K562 (cell line): ENCODE results near the gene ELMOD2. TPM values are rescaled to one million over a fixed set of nuclear protein-coding genes. Genes with fewer than 3 reads are reported as not detected.

Experiments
- ATAC-seq: fragments of 200-7000 bp; cut with Tn5 transposase; 3 replicates; pipeline ENCODE4 v1.9.1; 2020; ENCODE audit warnings: moderate library complexity
- BruUV-seq: library from RNA; stranded (reverse); fragments of 400-500 nt; replicated peaks from 2 replicates; lab custom pipeline; 2021; lab: Mats Ljungman, UMichigan
- CTCF ChIA-PET: fragments of 300-600 bp; formaldehyde crosslinking; extraction: SDS; loops from one replicate; lab custom pipeline; 2021; ENCODE audit warnings: low intra/inter-chr PET ratio; lab: Yijun Ruan, JAX
- POLR2A ChIA-PET: fragments of 300-600, 350-650 bp; sonication (Branson Sonifier 250); formaldehyde crosslinking; extraction: SDS; loops from one replicate; lab custom pipeline; 2021; ENCODE audit warnings: antibody characterized with exemption, inconsistent platforms; lab: Yijun Ruan, JAX
- DNase-seq, 4 experiments: peaks; one replicate each; pipeline versions ENCODE4 v3.0.0 to v3.0.0-alpha.2; 2011 to 2018; ENCODE audit warnings: low spot score in 3 of 4, mixed read lengths in 3 of 4; ENCODE audit errors: extremely low read depth in 1 of 4
- FAIRE-seq: peaks from 2 replicates; lab custom pipeline; 2011; peaks lifted over from hg19 to GRCh38; lab: Jason Lieb, UNC
- H2AFZ ChIP-seq: 2 replicates; pipeline ENCODE4 v1.6.0; 2011; ENCODE audit warnings: low read depth, low read length, control low read depth, inconsistent platforms
- H3K27ac ChIP-seq: fragments of 200-600 bp; 3 replicates; pipeline ENCODE4 v1.8.0; 2011; ENCODE audit warnings: low read depth, mild to moderate bottlenecking, control low read depth, inconsistent platforms, low read length, moderate library complexity, mixed read lengths; ENCODE audit errors: extremely low read depth
- H3K27me3 ChIP-seq, 2 experiments: fragments of 300-600 bp in 1 of 2; 2 replicates in 1 of 2; 3 replicates in 1 of 2; pipeline versions ENCODE4 v1.6.0 to v1.8.0; 2011; ENCODE audit warnings: inconsistent platforms in 2 of 2, low read length in 2 of 2, mild to moderate bottlenecking in 1 of 2, mixed read lengths in 1 of 2, moderate library complexity in 1 of 2; ENCODE audit not compliant: control insufficient read depth in 2 of 2, insufficient read depth in 2 of 2
- H3K36me3 ChIP-seq: fragments of 300-600 bp; 3 replicates; pipeline ENCODE4 v1.8.0; 2011; ENCODE audit warnings: mild to moderate bottlenecking, low read length, inconsistent platforms; ENCODE audit not compliant: control insufficient read depth, insufficient read depth
- H3K4me1 ChIP-seq, 2 experiments: fragments of 200-600 bp in 1 of 2; replicated peaks in 1 of 2; 2 replicates in 1 of 2; 3 replicates in 1 of 2; pipeline versions ENCODE4 v1.5.1 to v1.8.0; 2011; ENCODE audit warnings: inconsistent platforms in 2 of 2, low read length in 2 of 2, mild to moderate bottlenecking in 1 of 2, mixed read lengths in 1 of 2, moderate library complexity in 1 of 2; ENCODE audit not compliant: control insufficient read depth in 2 of 2, insufficient read depth in 2 of 2
- H3K4me2 ChIP-seq: 2 replicates; pipeline ENCODE4 v1.6.1; 2011; ENCODE audit warnings: low read length, control low read depth, inconsistent platforms, mixed read lengths; ENCODE audit not compliant: insufficient read depth
- H3K4me3 ChIP-seq: fragments of 200-600 bp; sonication (generic), shearing (Covaris generic); 2 replicates; pipeline ENCODE4 v1.5.1; 2016; ENCODE audit warnings: control low read depth, inconsistent platforms
- H3K79me2 ChIP-seq: fragments of 200-600 bp; 3 replicates; pipeline ENCODE4 v1.8.0; 2011; ENCODE audit warnings: low read length, inconsistent platforms; ENCODE audit not compliant: control insufficient read depth, insufficient read depth
- H3K9ac ChIP-seq, 2 experiments: 2 replicates each; pipeline versions ENCODE4 v1.6.0 to v1.6.1; 2011; ENCODE audit warnings: low read depth in 2 of 2, low read length in 2 of 2, control low read depth in 1 of 2, inconsistent platforms in 1 of 2, mild to moderate bottlenecking in 1 of 2, mixed read lengths in 1 of 2; ENCODE audit not compliant: insufficient read depth in 1 of 2
- H3K9me1 ChIP-seq: one replicate; pipeline ENCODE4 v1.6.0; 2011; ENCODE audit warnings: inconsistent platforms, mild to moderate bottlenecking, low read length, moderate library complexity; ENCODE audit not compliant: control insufficient read depth, insufficient read depth
- H3K9me3 ChIP-seq: replicated peaks from 2 replicates; pipeline ENCODE4 v1.5.1; 2011; ENCODE audit warnings: low read depth, low read length, inconsistent platforms; ENCODE audit not compliant: control insufficient read depth, insufficient read depth
- H4K20me1 ChIP-seq: replicated peaks from 2 replicates; pipeline ENCODE4 v1.6.1; 2011; ENCODE audit warnings: low read length, inconsistent platforms, mixed read lengths; ENCODE audit not compliant: control insufficient read depth, insufficient read depth
- EZH2 ChIP-seq: IDR thresholded peaks from 2 replicates; pipeline ENCODE4 v1.6.1; 2012; ENCODE audit warnings: low read depth, mild to moderate bottlenecking, inconsistent platforms, low read length, borderline replicate concordance
- GTF3C2 ChIP-seq: IDR thresholded peaks from 3 replicates; pipeline ENCODE4 v1.6.1; 2011; ENCODE audit warnings: borderline replicate concordance, mild to moderate bottlenecking, moderate library complexity; ENCODE audit not compliant: insufficient read length; ENCODE audit errors: extremely low read depth
- NFE2 ChIP-seq: IDR thresholded peaks from 2 replicates; pipeline ENCODE4 v1.6.1; 2014; ENCODE audit warnings: antibody characterized with exemption, low read depth
- NFRKB ChIP-seq: fragments of 450-650 bp; IDR thresholded peaks from 2 replicates; pipeline ENCODE4 v1.6.1; 2016; ENCODE audit warnings: low read depth
- OTX1 ChIP-seq: fragments of 450-650 bp; formaldehyde crosslinking; IDR thresholded peaks from 2 replicates; pipeline ENCODE4 v1.4.0; 2022; ENCODE audit warnings: mild to moderate bottlenecking
- THRAP3 ChIP-seq: fragments of 450-650 bp; IDR thresholded peaks from 2 replicates; pipeline ENCODE4 v1.6.1; 2016; ENCODE audit warnings: mild to moderate bottlenecking, inconsistent platforms, borderline replicate concordance
- ZBTB5 ChIP-seq: fragments of 450-650 bp; IDR thresholded peaks from 2 replicates; pipeline ENCODE4 v1.6.1; 2017; ENCODE audit warnings: antibody characterized with exemption
- ZFP30 ChIP-seq: fragments of 250-450 bp; sonication (Bioruptor Pico); IDR thresholded peaks from 2 replicates; pipeline ENCODE4 v1.8.0; 2022; ENCODE audit warnings: moderate library complexity, mild to moderate bottlenecking, inconsistent platforms, borderline replicate concordance
- ZNF41 ChIP-seq: fragments of 250-450 bp; sonication (Bioruptor Pico); conservative IDR thresholded peaks from 2 replicates; pipeline ENCODE4 v1.4.0; 2020; ENCODE audit warnings: mild to moderate bottlenecking
- ZNF644 ChIP-seq: fragments of 200-800 bp; sonication (Bioruptor generic); IDR thresholded peaks from 2 replicates; pipeline ENCODE4 v1.6.1; 2016; ENCODE audit warnings: low read depth, missing genetic modification characterization, missing compliant biosample characterization
- WGBS: fragments of 100-300 bp; shearing (Covaris generic); methylation state at CpG from one replicate; pipeline ENCODE4 v1.1.6; 2016; ENCODE audit warnings: low coverage, mixed read lengths; ENCODE audit not compliant: insufficient coverage; ENCODE audit errors: missing lambda C conversion rate; 5-methylcytosine and 5-hydroxymethylcytosine counted together
- in situ Hi-C: fragments of 300-500 bp; cut with MboI; formaldehyde crosslinking; loops from 4 replicates; pipeline ENCODE4 v1.15.0; 2018; ENCODE audit warnings: inconsistent platforms, mixed read lengths
- intact Hi-C: fragments of 100-400 bp; cut with micrococcal nuclease; formaldehyde crosslinking; loops from 2 replicates; pipeline ENCODE4 v1.14.2; 2022
- polyA plus RNA-seq, 8 experiments: library from polyadenylated mRNA; depleted of rRNA in 4 of 8; stranded (reverse) in 5 of 8; unstranded in 3 of 8; fragments of >200 nt; fragmentation: Nextera tagmentation in 2 of 8; fragmentation: Illumina TruSeq in 1 of 8; extraction: Ambion mirVana in 2 of 8; extraction: Trizol in 1 of 8; gene quantifications; 2 replicates each; pipeline versions ENCODE4 v1.2.1 to v1.2.3, GENCODE V29; 2011 to 2014; ENCODE audit warnings: inconsistent platforms in 1 of 8, missing spikeins in 1 of 8
- total RNA-seq, 7 experiments: library from RNA; depleted of rRNA in 6 of 7; stranded (reverse); fragments of >200 nt in 6 of 7; fragmentation: Illumina TruSeq in 2 of 7; extraction: Trizol in 2 of 7; gene quantifications; 2 replicates each; pipeline versions ENCODE4 v1.2.1 to v1.2.3, GENCODE V29; 2011 to 2021; ENCODE audit warnings: low replicate concordance in 1 of 7

The ELMOD2 gene
- total and polyA plus RNA-seq, 9 of the 15 experiments (the other 6 are each of a cell fraction or from before 2014, with no cell fraction given): 11.0 to 23.3 (median 14.3) TPM

- no peak for TF ChIP-seq ZBTB5
Observed at GRCh38 chr4:140497747-140498636, 26.0 kb upstream of the ELMOD2 start, which contains the start of gene MGAT4D (continued).

GRCh38 chr4:140499391-140499790 lies 24.6 kb upstream of the ELMOD2 start:
- Histone ChIP-seq H3K4me3 (no peak overlapping the region), H3K79me2 (no peaks in the 10 kb centered on the region), H3K9me3 (no peaks in the 10 kb centered on the region), H3K4me1 (peaks cover 0 to 8% of the 10 kb centered on the region in 2 experiments; a peak in 1 of 5 replicates), H2AFZ (no peak overlapping the region), H3K9me1 (no peaks in the 10 kb centered on the region), H3K9ac (no peak overlapping the region), H3K36me3 (no peaks in the 10 kb centered on the region), H3K27me3 (peaks cover 20 to 28% of the 10 kb centered on the region in 2 experiments; a peak in 4 of 5 replicates), H3K4me2 (no peak overlapping the region), H3K27ac (no peak overlapping the region), H4K20me1 (no peaks in the 10 kb centered on the region)
- ChIA-PET CTCF (no interaction called here), POLR2A (interaction anchor here (0.6 kb wide), 1 partner anchor 136 kb away, joined by 3 read pairs; no protein-coding TSS in a partner anchor)
- ATAC-seq (no peak), DNase-seq (no peak), FAIRE-seq (no peak)
- BruUV-seq: no TSS peak
- WGBS: 1% methylated on average over 4 of the region's 4 CpGs
- intact Hi-C loops: loop anchor here (5.0 kb wide), 1 partner anchor 127 kb away; the partner anchor contains the start of gene SCOC
- in situ Hi-C loops: no loop called here
- TF ChIP-seq ZFP30 (CRISPR knock-in tag) (no peak), THRAP3 (no peak), EZH2 (no peak), OTX1 (CRISPR knock-in tag) (no peak), ZNF644 (no peak), GTF3C2 (no peak), NFRKB (no peak), ZNF41 (CRISPR knock-in tag) (no peak), NFE2 (no peak)
